ENCODE data around the gene OSBPL1A. TPM values are rescaled to one million over a fixed set of nuclear protein-coding genes. Genes with fewer than 3 reads are reported as not detected.

Gene OSBPL1A
- total and polyA plus RNA-seq, 10 of the 15 experiments (the other 5 are each of a cell fraction or from before 2014, with no cell fraction given), result 0.02 to 0.83 (median 0.11) TPM; not detected in 6

- peak; percentile 93 for ATAC-seq
- 47% methylated on average over 8 of the region's 8 CpGs for WGBS (ENCODE audit: insufficient coverage, insufficient replicate concordance, low lambda C conversion rate, missing lambda C conversion rate)
- no peaks in the 10 kb centered on the region for H3K4me1 ChIP-seq (ENCODE audit: control insufficient read depth, insufficient read depth, low read length)
- CTCF ChIA-PET, result interaction anchor here (0.7 to 2.7 kb wide), 14 partner anchors 20 to 495 kb away, joined by 3 to 16 read pairs (median 5); partner anchors contain the start of gene CABYR
- intact Hi-C loops (cut with micrococcal nuclease; ENCODE audit: unreplicated experiment), result loop anchor here (1.0 to 5.0 kb wide), 5 partner anchors 102 to 496 kb away; no protein-coding TSS in a partner anchor
- RAD21 ChIA-PET (ENCODE audit: unreplicated experiment), result interaction anchor here (0.6 to 1.7 kb wide), 8 partner anchors 19 to 296 kb away, joined by 3 to 6 read pairs (median 3); partner anchors contain the start of gene CABYR
- no peaks in the 10 kb centered on the region for H3K27me3 ChIP-seq (replicated peaks in 1 of 2; ENCODE audit: control insufficient read depth in 2 of 2, insufficient read depth in 2 of 2, low read length in 1 of 2)
- peak; percentile 56 for DNase-seq (ENCODE audit: low read depth, low spot score)
- POLR2A ChIA-PET, result no interaction called here
- H3K4me2 ChIP-seq (ENCODE audit: control insufficient read depth, insufficient read depth), result no peak overlapping the region
- in situ Hi-C loops (cut with MboI), result loop anchor here (5.0 kb wide), 1 partner anchor 287 kb away; no protein-coding TSS in a partner anchor
- no peaks in the 10 kb centered on the region for H3K9me3 ChIP-seq (replicated peaks; ENCODE audit: control insufficient read depth, insufficient read depth, low read length)
- H2AFZ ChIP-seq (ENCODE audit: control insufficient read depth, low read depth, low read length), result no peak overlapping the region
- peaks cover 0 to 14% of the 10 kb centered on the region in 2 experiments; a peak in 3 of 4 replicates for H3K36me3 ChIP-seq (ENCODE audit: control insufficient read depth in 2 of 2, insufficient read depth in 2 of 2, low read length in 1 of 2)
- no TSS peak for BruUV-seq (replicated peaks)
- SMC1A ChIA-PET (ENCODE audit: uncharacterized antibody, unreplicated experiment), result interaction anchor here (0.6 to 3.0 kb wide), 13 partner anchors 92 to 494 kb away, joined by 3 to 10 read pairs (median 5); no protein-coding TSS in a partner anchor
- no peaks in the 10 kb centered on the region for H4K20me1 ChIP-seq (ENCODE audit: control insufficient read depth, insufficient read depth)
- no peak overlapping the region for H3K27ac ChIP-seq (ENCODE audit: control insufficient read depth, insufficient read depth)
- peak; percentile 100 for FAIRE-seq
- H3K4me3 ChIP-seq, result no peak overlapping the region
- no peaks in the 10 kb centered on the region for H3K79me2 ChIP-seq (ENCODE audit: control insufficient read depth, insufficient read depth, low read length)
- H3K9ac ChIP-seq (ENCODE audit: control insufficient read depth, insufficient read depth, low read length), result no peak overlapping the region
- TF ChIP-seq POLR2AphosphoS5 (IDR thresholded peaks at IDR 0.05; ENCODE audit: low read length) (no peak), IRF4 (IDR thresholded peaks at IDR 0.05; ENCODE audit: low read depth, low read length) (no peak), CBX3 (IDR thresholded peaks at IDR 0.05; ENCODE audit: borderline replicate concordance, low read depth) (no peak), ETV6 (conservative IDR thresholded peaks at IDR 0.05 in 1 of 2, IDR thresholded peaks at IDR 0.05 in 1 of 2; ENCODE audit: borderline replicate concordance in 1 of 2, low read depth in 1 of 2) (no peak), IRF3 (IDR thresholded peaks at IDR 0.05) (no peak), EP300 (IDR thresholded peaks at IDR 0.05; ENCODE audit: borderline replicate concordance in 1 of 2, control insufficient read depth in 1 of 2, low read depth in 2 of 2, low read length in 2 of 2) (no peak), STAT3 (IDR thresholded peaks at IDR 0.05; ENCODE audit: low read depth, low read length) (no peak), RFX5 (IDR thresholded peaks at IDR 0.05; ENCODE audit: low read depth, low read length) (no peak), USF1 (IDR thresholded peaks at IDR 0.05; ENCODE audit: borderline replicate concordance, extremely low read length, insufficient read depth, low read depth, low read length) (peak; percentile 81), RELA (IDR thresholded peaks at IDR 0.05; ENCODE audit: borderline replicate concordance, partially characterized antibody) (no peak), MEF2B (IDR thresholded peaks at IDR 0.05; ENCODE audit: partially characterized antibody, poor library complexity, severe bottlenecking) (no peak), ATF3 (IDR thresholded peaks at IDR 0.05; ENCODE audit: borderline replicate concordance, extremely low read depth, low read depth, low read length) (peak; percentile 76; the same call in 1 of the 2 replicates), IRF5 (IDR thresholded peaks at IDR 0.05; ENCODE audit: borderline replicate concordance) (no peak), CHD1 (IDR thresholded peaks at IDR 0.05; ENCODE audit: low read depth, low read length) (no peak), NR2C1 (IDR thresholded peaks at IDR 0.05) (no peak), TCF7 (IDR thresholded peaks at IDR 0.05; ENCODE audit: borderline replicate concordance) (no peak), SMC3 (IDR thresholded peaks at IDR 0.05; ENCODE audit: borderline replicate concordance, low read length) (peak; percentile 85)
Observed at GRCh38 chr18:24118750-24119577, 278.7 kb downstream of the OSBPL1A start.
